ENCODE results near the gene PHLPP2. TPM values are rescaled to one million over a fixed set of nuclear protein-coding genes. Genes with fewer than 3 reads are reported as not detected.
A peak's percentile ranks its signal among the peaks of the same experiment; 100 is the strongest.

PHLPP2 gene
- total and polyA plus RNA-seq, 10 of the 15 experiments (the other 5 are each of a cell fraction or from before 2014, with no cell fraction given) = 1.0 to 13.2 (median 7.0) TPM

- intact Hi-C loops (cut with micrococcal nuclease; ENCODE audit: unreplicated experiment) (no loop called here), in situ Hi-C loops (cut with MboI) (no loop called here)
- no peak for FAIRE-seq
- ChIA-PET RAD21 (ENCODE audit: unreplicated experiment) (interaction anchor here (0.6 kb wide), 1 partner anchor 224 kb away, joined by 3 read pairs; no protein-coding TSS in a partner anchor), POLR2A (no interaction called here), SMC1A (ENCODE audit: uncharacterized antibody, unreplicated experiment) (interaction anchor here (1.5 kb wide), 1 partner anchor 39 kb away, joined by 4 read pairs; no protein-coding TSS in a partner anchor), CTCF (interaction anchor here (0.9 to 3.2 kb wide), 2 partner anchors 9 to 59 kb away, joined by 3 to 10 read pairs; no protein-coding TSS in a partner anchor)
- 96% methylated on average over 6 of the region's 6 CpGs for WGBS (ENCODE audit: insufficient coverage, insufficient replicate concordance, low lambda C conversion rate, missing lambda C conversion rate)
- Histone ChIP-seq H3K27ac (ENCODE audit: control insufficient read depth, insufficient read depth) (no peak overlapping the region), H2AFZ (ENCODE audit: control insufficient read depth, low read depth, low read length) (no peak overlapping the region), H3K79me2 (ENCODE audit: control insufficient read depth, insufficient read depth, low read length) (no peaks in the 10 kb centered on the region), H3K36me3 (ENCODE audit: control insufficient read depth in 2 of 2, insufficient read depth in 2 of 2, low read length in 1 of 2) (no peaks in the 10 kb centered on the region), H3K4me2 (ENCODE audit: control insufficient read depth, insufficient read depth) (no peak overlapping the region), H3K9ac (ENCODE audit: control insufficient read depth, insufficient read depth, low read length) (no peak overlapping the region), H3K4me3 (no peak overlapping the region), H3K27me3 (replicated peaks in 1 of 2; ENCODE audit: control insufficient read depth in 2 of 2, insufficient read depth in 2 of 2, low read length in 1 of 2) (no peaks in the 10 kb centered on the region), H4K20me1 (ENCODE audit: control insufficient read depth, insufficient read depth) (no peaks in the 10 kb centered on the region), H3K9me3 (replicated peaks; ENCODE audit: control insufficient read depth, insufficient read depth, low read length) (no peaks in the 10 kb centered on the region; the same call in 2 of the 3 replicates), H3K4me1 (ENCODE audit: control insufficient read depth, insufficient read depth, low read length) (no peaks in the 10 kb centered on the region)
- no peak for ATAC-seq
- no TSS peak for BruUV-seq (replicated peaks)
- TF ChIP-seq LARP7 (IDR thresholded peaks at IDR 0.05) = no peak
- TF ChIP-seq CTCF (IDR thresholded peaks at IDR 0.05 in 2 of 3, conservative IDR thresholded peaks at IDR 0.05 in 1 of 3; ENCODE audit: control insufficient read depth in 2 of 3, extremely low read depth in 1 of 3, insufficient read depth in 1 of 3, low read depth in 3 of 3, low read length in 3 of 3) = peak in 1 of 3 experiments; percentile 14; a peak in 1 of 6 replicates
- DNase-seq (ENCODE audit: low read depth, low spot score) = no peak
Measured at GRCh38 chr16:71669926-71670536, 54.5 kb downstream of the PHLPP2 start.

GRCh38 chr16:71666928-71667707 is 57.4 kb downstream of the PHLPP2 start:
- CTCF ChIA-PET = no interaction called here
- WGBS (ENCODE audit: insufficient coverage, insufficient replicate concordance, low lambda C conversion rate, missing lambda C conversion rate) = 97% methylated on average over 4 of the region's 4 CpGs
- intact Hi-C loops (cut with micrococcal nuclease; ENCODE audit: unreplicated experiment) = no loop called here
- Histone ChIP-seq H3K27me3 (replicated peaks in 1 of 2; ENCODE audit: control insufficient read depth in 2 of 2, insufficient read depth in 2 of 2, low read length in 1 of 2) (no peaks in the 10 kb centered on the region), H3K27ac (ENCODE audit: control insufficient read depth, insufficient read depth) (no peak overlapping the region), H3K9me3 (replicated peaks; ENCODE audit: control insufficient read depth, insufficient read depth, low read length) (no peaks in the 10 kb centered on the region), H4K20me1 (ENCODE audit: control insufficient read depth, insufficient read depth) (no peaks in the 10 kb centered on the region), H3K4me1 (ENCODE audit: control insufficient read depth, insufficient read depth, low read length) (no peaks in the 10 kb centered on the region), H2AFZ (ENCODE audit: control insufficient read depth, low read depth, low read length) (no peak overlapping the region), H3K9ac (ENCODE audit: control insufficient read depth, insufficient read depth, low read length) (no peak overlapping the region), H3K79me2 (ENCODE audit: control insufficient read depth, insufficient read depth, low read length) (no peaks in the 10 kb centered on the region), H3K4me3 (no peak overlapping the region), H3K36me3 (ENCODE audit: control insufficient read depth in 2 of 2, insufficient read depth in 2 of 2, low read length in 1 of 2) (peaks cover 0 to 2% of the 10 kb centered on the region in 2 experiments; a peak in 1 of 4 replicates), H3K4me2 (ENCODE audit: control insufficient read depth, insufficient read depth) (no peak overlapping the region)
- SMC1A ChIA-PET (ENCODE audit: uncharacterized antibody, unreplicated experiment) = no interaction called here
- BruUV-seq (replicated peaks) = no TSS peak
- POLR2A ChIA-PET = no interaction called here
- in situ Hi-C loops (cut with MboI) = no loop called here
- ATAC-seq (no peak), DNase-seq (ENCODE audit: low read depth, low spot score) (no peak), FAIRE-seq (no peak)
- TF ChIP-seq RBBP5 (conservative IDR thresholded peaks at IDR 0.05) (no peak), RCOR1 (conservative IDR thresholded peaks at IDR 0.05; ENCODE audit: low read depth, low read length) (no peak), RFX5 (IDR thresholded peaks at IDR 0.05; ENCODE audit: low read depth, low read length) (no peak), ZBED1 (IDR thresholded peaks at IDR 0.05; ENCODE audit: borderline replicate concordance) (no peak), SPI1 (IDR thresholded peaks at IDR 0.05; ENCODE audit: borderline replicate concordance, insufficient read depth, low read depth, low read length) (no peak), HDAC6 (IDR thresholded peaks at IDR 0.05; ENCODE audit: unreplicated experiment) (no peak), POU2F2 (IDR thresholded peaks at IDR 0.05; ENCODE audit: borderline replicate concordance, low read depth, low read length) (no peak), TAF1 (IDR thresholded peaks at IDR 0.05; ENCODE audit: borderline replicate concordance, low read depth, low read length) (no peak), IKZF1 (conservative IDR thresholded peaks at IDR 0.05) (no peak), STAT1 (conservative IDR thresholded peaks at IDR 0.05) (no peak), HCFC1 (IDR thresholded peaks at IDR 0.05; ENCODE audit: low read length) (no peak), RAD21 (IDR thresholded peaks at IDR 0.05; ENCODE audit: insufficient read depth, low read depth, low read length) (no peak), SIN3A (IDR thresholded peaks at IDR 0.05; ENCODE audit: low read depth, low read length) (no peak), RAD51 (IDR thresholded peaks at IDR 0.05) (no peak)
- RAD21 ChIA-PET (ENCODE audit: unreplicated experiment) = no interaction called here

Measured in GM12878 (cell line).